ENCODE data around the gene SRSF4.

DNA sequence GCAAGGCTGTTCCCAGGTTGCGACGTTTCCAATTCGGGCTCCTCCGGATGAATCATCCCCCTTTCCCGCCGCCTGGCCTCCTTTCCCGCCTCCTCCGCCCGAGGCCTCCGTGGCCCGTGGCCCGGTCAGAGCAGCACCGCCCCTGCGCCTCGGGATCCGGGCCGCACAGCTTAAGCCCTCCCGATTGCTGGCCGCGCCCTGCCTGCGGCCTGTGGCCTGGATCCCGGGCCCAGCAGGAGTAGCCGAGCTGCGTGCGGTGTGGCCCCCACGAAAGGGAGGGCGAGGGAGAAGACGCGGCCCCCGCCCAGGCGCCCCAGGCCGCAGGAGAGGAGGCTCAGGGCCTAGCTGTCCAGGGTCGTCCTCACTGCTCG lies 59.0 kb downstream of the SRSF4 start:
- TF ChIP-seq CTCF (IDR thresholded peaks at IDR 0.05; ENCODE audit: poor library complexity, severe bottlenecking) (no peak), TAF1 (IDR thresholded peaks at IDR 0.05; ENCODE audit: low read depth) (no peak), POLR2AphosphoS5 (IDR thresholded peaks at IDR 0.05) (no peak), EP300 (conservative IDR thresholded peaks at IDR 0.05; ENCODE audit: poor library complexity, severe bottlenecking) (no peak), EZH2 (IDR thresholded peaks at IDR 0.05; ENCODE audit: borderline replicate concordance, insufficient read depth, low read length, poor library complexity, severe bottlenecking) (no peak), SMC3 (conservative IDR thresholded peaks at IDR 0.05; ENCODE audit: poor library complexity) (no peak)
- TF ChIP-seq, protein P1, sequence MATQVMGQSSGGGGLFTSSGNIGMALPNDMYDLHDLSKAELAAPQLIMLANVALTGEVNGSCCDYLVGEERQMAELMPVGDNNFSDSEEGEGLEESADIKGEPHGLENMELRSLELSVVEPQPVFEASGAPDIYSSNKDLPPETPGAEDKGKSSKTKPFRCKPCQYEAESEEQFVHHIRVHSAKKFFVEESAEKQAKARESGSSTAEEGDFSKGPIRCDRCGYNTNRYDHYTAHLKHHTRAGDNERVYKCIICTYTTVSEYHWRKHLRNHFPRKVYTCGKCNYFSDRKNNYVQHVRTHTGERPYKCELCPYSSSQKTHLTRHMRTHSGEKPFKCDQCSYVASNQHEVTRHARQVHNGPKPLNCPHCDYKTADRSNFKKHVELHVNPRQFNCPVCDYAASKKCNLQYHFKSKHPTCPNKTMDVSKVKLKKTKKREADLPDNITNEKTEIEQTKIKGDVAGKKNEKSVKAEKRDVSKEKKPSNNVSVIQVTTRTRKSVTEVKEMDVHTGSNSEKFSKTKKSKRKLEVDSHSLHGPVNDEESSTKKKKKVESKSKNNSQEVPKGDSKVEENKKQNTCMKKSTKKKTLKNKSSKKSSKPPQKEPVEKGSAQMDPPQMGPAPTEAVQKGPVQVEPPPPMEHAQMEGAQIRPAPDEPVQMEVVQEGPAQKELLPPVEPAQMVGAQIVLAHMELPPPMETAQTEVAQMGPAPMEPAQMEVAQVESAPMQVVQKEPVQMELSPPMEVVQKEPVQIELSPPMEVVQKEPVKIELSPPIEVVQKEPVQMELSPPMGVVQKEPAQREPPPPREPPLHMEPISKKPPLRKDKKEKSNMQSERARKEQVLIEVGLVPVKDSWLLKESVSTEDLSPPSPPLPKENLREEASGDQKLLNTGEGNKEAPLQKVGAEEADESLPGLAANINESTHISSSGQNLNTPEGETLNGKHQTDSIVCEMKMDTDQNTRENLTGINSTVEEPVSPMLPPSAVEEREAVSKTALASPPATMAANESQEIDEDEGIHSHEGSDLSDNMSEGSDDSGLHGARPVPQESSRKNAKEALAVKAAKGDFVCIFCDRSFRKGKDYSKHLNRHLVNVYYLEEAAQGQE (IDR thresholded peaks at IDR 0.05; ENCODE audit: borderline replicate concordance): no peak
